Cardiac muscle cell (in vitro differentiated cells and primary cell): ENCODE results near the gene NRL. TPM values are rescaled to one million over a fixed set of nuclear protein-coding genes. Genes with fewer than 3 reads are reported as not detected.
A peak's percentile ranks its signal among the peaks of the same experiment; 100 is the strongest.
"Not testable (repeated sequence)": the region's sequence is repeated elsewhere in the genome, so short reads cannot be mapped to it uniquely, and the experiment has no call there.

Experiments used
- DNase-seq, 2 donors: peaks; one replicate each; pipeline versions ENCODE4 v3.0.0 to v3.0.0-alpha.2; 2010 to 2017; ENCODE audit warnings: low read depth in 1 of 2, low spot score in 1 of 2
- H3K27ac ChIP-seq: fragments of 200-600 bp; sonication (generic); 2 replicates; pipeline ENCODE4 v1.5.1; 2016
- H3K27me3 ChIP-seq: fragments of 200-600 bp; sonication (generic); 2 replicates; pipeline ENCODE4 v1.6.0; 2016; ENCODE audit warnings: control low read depth
- H3K36me3 ChIP-seq: fragments of 200-600 bp; sonication (generic); 2 replicates; pipeline ENCODE4 v1.5.1; 2016; ENCODE audit warnings: control low read depth
- H3K4me1 ChIP-seq: fragments of 200-600 bp; sonication (generic); 2 replicates; pipeline ENCODE4 v1.8.1; 2017; ENCODE audit warnings: low read depth, mild to moderate bottlenecking, mixed run types
- H3K4me3 ChIP-seq: fragments of 200-600 bp; sonication (generic); 2 replicates; pipeline ENCODE4 v1.5.1; 2016; ENCODE audit warnings: mild to moderate bottlenecking
- H3K9me3 ChIP-seq: fragments of 200-600 bp; sonication (generic); 2 replicates; pipeline ENCODE4 v1.5.1; 2017; ENCODE audit warnings: low read depth, mild to moderate bottlenecking, control low read depth
- CTCF ChIP-seq: IDR thresholded peaks from 2 replicates; pipeline ENCODE4 v1.5.1; 2012; ENCODE audit warnings: low read depth, mild to moderate bottlenecking, low read length
- polyA plus RNA-seq: library from polyadenylated mRNA; unstranded; fragments of >200 nt; fragmentation: Nextera tagmentation; extraction: Ambion mirVana; gene quantifications from 2 replicates; pipeline ENCODE4 v1.2.1, GENCODE V29; 2016
- total RNA-seq: library from RNA; depleted of rRNA; stranded (reverse); fragments of >200 nt; gene quantifications from 2 replicates; pipeline ENCODE4 v1.2.3, GENCODE V29; 2016

Gene NRL
- total and polyA plus RNA-seq, 2 experiments from 2014 or later = 4.2 to 5.1 TPM

GRCh38 chr14:24052656-24053547, 61.8 kb downstream of the NRL start:
- Histone ChIP-seq H3K4me3 (no peak overlapping the region), H3K36me3 (no peaks in the 10 kb centered on the region), H3K27ac (no peak overlapping the region), H3K9me3 (no peaks in the 10 kb centered on the region), H3K4me1 (no peaks in the 10 kb centered on the region), H3K27me3 (no peaks in the 10 kb centered on the region)
- no peak for TF ChIP-seq CTCF
- DNase-seq = no peak

GRCh38 chr14:24051789-24052655, 62.7 kb downstream of the NRL start, which contains the start of gene CARMIL3:
Gene CARMIL3 (plus strand): TSS chr14:24052009. CDS start chr14:24052154, 145 bp downstream.
- Histone ChIP-seq H3K9me3 (no peaks in the 10 kb centered on the region), H3K27ac (no peak within 1 kb of the TSS), H3K4me1 (no peaks in the 10 kb centered on the region), H3K27me3 (no peaks in the 10 kb centered on the region), H3K4me3 (peak within 1 kb of the TSS; percentile 41), H3K36me3 (no peaks in the 10 kb centered on the region)
- no peak for TF ChIP-seq CTCF
- DNase-seq = peak; percentile 61 to 84

GRCh38 chr14:24051176-24051788, 63.5 kb downstream of the NRL start:
- Histone ChIP-seq H3K36me3 (no peaks in the 10 kb centered on the region), H3K27me3 (no peaks in the 10 kb centered on the region), H3K27ac (no peak overlapping the region), H3K4me1 (no peaks in the 10 kb centered on the region), H3K9me3 (no peaks in the 10 kb centered on the region), H3K4me3 (peak overlapping the region; percentile 41)
- TF ChIP-seq CTCF = no peak
- peak in 1 of 2 donors; percentile 7 for DNase-seq

- DNase-seq, H3K4me3 ChIP-seq, H3K27me3 ChIP-seq, H3K4me1 ChIP-seq, H3K9me3 ChIP-seq, H3K27ac ChIP-seq, H3K36me3 ChIP-seq: not testable (repeated sequence)
Observed at GRCh38 chr14:24050753-24051152, 64.0 kb downstream of the NRL start.

- not testable (repeated sequence) for H3K4me3 ChIP-seq, DNase-seq, H3K36me3 ChIP-seq, H3K4me1 ChIP-seq, H3K9me3 ChIP-seq, H3K27ac ChIP-seq, H3K27me3 ChIP-seq
Observed at GRCh38 chr14:24049002-24049401, 65.7 kb downstream of the NRL start.

- Histone ChIP-seq H3K9me3 (no peaks in the 10 kb centered on the region), H3K27ac (no peak overlapping the region), H3K36me3 (no peaks in the 10 kb centered on the region), H3K27me3 (no peaks in the 10 kb centered on the region), H3K4me3 (no peak overlapping the region), H3K4me1 (no peaks in the 10 kb centered on the region)
- DNase-seq = no peak
- TF ChIP-seq CTCF = no peak
Observed at GRCh38 chr14:24042746-24043145, 72.0 kb downstream of the NRL start.
